Measurements from ENCODE around the gene MRPL46. TPM values are rescaled to one million over a fixed set of nuclear protein-coding genes. Genes with fewer than 3 reads are reported as not detected.
A peak's percentile ranks its signal among the peaks of the same experiment; 100 is the strongest.

Gene MRPL46
- total RNA-seq, 3 donors from 2014 or later (not counting 1 experiment from before 2014, with no cell fraction given) = 9.8 to 11.0 (median 10.2) TPM

DNA sequence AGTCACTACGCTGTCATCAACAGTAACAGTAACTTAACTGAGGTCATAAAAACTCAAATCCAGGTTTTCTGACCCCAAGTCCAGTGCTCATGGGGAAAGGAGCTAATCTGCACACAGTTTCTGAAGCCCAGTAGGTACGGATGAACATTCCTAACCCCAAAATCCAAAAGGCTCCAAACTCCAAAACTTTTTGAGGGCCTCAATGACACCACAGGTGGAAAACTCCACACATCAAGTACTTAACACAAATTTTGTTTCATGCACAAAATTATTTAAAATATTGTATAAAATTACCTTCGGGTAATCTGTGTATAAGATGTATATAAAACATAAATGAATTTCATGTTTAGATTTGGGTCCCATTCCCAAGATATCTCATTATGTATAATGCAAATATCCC is 10.5 kb downstream of the MRPL46 start:
- Mint-ChIP-seq H3K27ac (no peak overlapping the region), H3K4me3 (no peak overlapping the region), H3K36me3 (no peaks in the 10 kb centered on the region), H3K4me1 (no peaks in the 10 kb centered on the region), H3K27me3 (ENCODE audit: low read depth in 2 of 2) (no peaks in the 10 kb centered on the region), H3K9me3 (no peaks in the 10 kb centered on the region)
- 94% methylated on average over 2 of the region's 3 CpGs for WGBS (ENCODE audit: insufficient coverage)
- H3K27me3 ChIP-seq (ENCODE audit: control insufficient read depth, insufficient read depth, low read length) = no peaks in the 10 kb centered on the region
- TF ChIP-seq, protein P1, sequence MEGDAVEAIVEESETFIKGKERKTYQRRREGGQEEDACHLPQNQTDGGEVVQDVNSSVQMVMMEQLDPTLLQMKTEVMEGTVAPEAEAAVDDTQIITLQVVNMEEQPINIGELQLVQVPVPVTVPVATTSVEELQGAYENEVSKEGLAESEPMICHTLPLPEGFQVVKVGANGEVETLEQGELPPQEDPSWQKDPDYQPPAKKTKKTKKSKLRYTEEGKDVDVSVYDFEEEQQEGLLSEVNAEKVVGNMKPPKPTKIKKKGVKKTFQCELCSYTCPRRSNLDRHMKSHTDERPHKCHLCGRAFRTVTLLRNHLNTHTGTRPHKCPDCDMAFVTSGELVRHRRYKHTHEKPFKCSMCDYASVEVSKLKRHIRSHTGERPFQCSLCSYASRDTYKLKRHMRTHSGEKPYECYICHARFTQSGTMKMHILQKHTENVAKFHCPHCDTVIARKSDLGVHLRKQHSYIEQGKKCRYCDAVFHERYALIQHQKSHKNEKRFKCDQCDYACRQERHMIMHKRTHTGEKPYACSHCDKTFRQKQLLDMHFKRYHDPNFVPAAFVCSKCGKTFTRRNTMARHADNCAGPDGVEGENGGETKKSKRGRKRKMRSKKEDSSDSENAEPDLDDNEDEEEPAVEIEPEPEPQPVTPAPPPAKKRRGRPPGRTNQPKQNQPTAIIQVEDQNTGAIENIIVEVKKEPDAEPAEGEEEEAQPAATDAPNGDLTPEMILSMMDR (IDR thresholded peaks at IDR 0.05) = no peak
- H3K27ac ChIP-seq (ENCODE audit: low read length) = no peak overlapping the region
- peaks cover 35% of the 10 kb centered on the region for H3K36me3 ChIP-seq (ENCODE audit: control insufficient read depth, insufficient read depth, low read length)
- H3K4me3 ChIP-seq (ENCODE audit: low read length) = no peak overlapping the region
- DNase-seq (no peak), ATAC-seq (no peak)
- H3K9me3 ChIP-seq (ENCODE audit: control insufficient read depth, insufficient read depth, low read length) = no peaks in the 10 kb centered on the region
- intact Hi-C loops (cut with micrococcal nuclease) = no loop called here
- H3K4me1 ChIP-seq (ENCODE audit: control insufficient read depth, insufficient read depth, low read length) = peaks cover 6% of the 10 kb centered on the region

DNA sequence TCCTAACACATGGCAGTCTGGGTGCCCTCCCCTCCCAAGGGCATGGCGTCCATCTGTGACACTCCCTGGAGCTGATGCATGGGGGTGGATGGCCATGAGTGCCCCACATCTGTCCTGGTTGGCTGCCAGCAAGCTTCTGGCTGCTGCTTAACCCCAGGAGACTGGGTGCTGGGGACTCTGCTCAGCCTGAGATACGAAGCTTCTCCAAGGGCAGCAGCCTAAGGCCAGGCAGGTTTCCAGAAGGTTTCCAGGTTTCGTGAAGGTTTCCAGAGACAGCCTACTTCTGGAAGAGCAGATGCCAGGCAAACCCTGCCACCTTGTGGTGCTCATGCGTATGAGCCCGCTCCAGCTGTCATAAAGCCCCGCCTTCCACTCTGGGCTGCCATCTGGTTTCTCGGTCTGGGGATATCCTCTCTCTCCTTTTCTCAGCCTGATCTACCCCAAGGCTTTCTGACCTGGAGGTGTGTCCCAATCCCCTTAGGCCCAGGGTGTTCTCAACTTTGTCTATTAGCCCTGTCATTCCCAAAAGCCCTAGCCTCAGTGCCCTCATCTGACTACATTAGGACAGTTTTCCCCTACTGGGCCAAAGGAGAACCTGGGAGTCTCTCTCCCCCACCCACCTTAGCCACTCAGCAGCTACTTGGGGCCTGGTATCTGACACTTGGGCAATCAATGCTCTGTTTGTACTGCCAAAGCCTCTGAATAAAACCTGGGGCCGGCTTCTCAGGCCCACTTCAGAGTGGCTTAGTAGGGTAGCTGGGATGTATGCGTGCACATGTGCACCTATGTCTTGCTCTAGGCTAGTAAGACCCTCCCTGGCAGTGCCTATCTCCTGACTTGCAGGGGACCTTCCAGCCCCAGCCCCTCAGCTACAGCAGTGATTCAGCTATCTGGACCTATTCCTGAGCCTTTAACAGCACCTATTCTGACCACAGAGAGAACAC is 12.0 kb downstream of the MRPL46 start:
- intact Hi-C loops (cut with micrococcal nuclease) = no loop called here
- TF ChIP-seq, protein P1 (IDR thresholded peaks at IDR 0.05) = peak; percentile 15

DNA sequence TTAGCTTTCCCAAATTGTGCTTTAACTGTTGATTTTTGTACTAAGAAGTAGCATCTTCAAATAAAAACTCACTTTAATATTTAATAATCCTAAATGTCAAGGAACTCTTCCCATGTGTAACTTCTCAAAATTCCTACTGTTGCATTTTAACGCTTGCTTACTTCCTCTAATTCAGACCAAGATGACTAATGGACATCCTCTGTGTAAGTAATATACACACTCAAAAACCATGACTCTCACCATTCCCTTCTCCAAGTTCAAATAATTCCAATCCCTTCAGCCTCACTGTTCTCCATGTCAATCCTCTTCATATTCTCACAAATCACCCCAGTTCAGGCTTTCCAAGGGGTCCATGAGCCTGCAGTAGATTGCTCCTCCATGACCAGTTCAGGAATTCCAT is 13.0 kb downstream of the MRPL46 start:
- Mint-ChIP-seq H3K36me3 (no peaks in the 10 kb centered on the region), H3K27ac (no peak overlapping the region), H3K9me3 (no peaks in the 10 kb centered on the region), H3K4me1 (peaks cover 0 to 5% of the 10 kb centered on the region in 2 donors), H3K27me3 (ENCODE audit: low read depth in 2 of 2) (peaks cover 0 to 3% of the 10 kb centered on the region in 2 donors), H3K4me3 (no peak overlapping the region)
- no peak overlapping the region for H3K27ac ChIP-seq (ENCODE audit: low read length)
- ATAC-seq (no peak), DNase-seq (no peak)
- H3K4me1 ChIP-seq (ENCODE audit: control insufficient read depth, insufficient read depth, low read length) = peaks cover 6% of the 10 kb centered on the region
- intact Hi-C loops (cut with micrococcal nuclease) = no loop called here
- TF ChIP-seq, protein P1 (IDR thresholded peaks at IDR 0.05) = no peak
- no peak overlapping the region for H3K4me3 ChIP-seq (ENCODE audit: low read length)
- peaks cover 12% of the 10 kb centered on the region for H3K36me3 ChIP-seq (ENCODE audit: control insufficient read depth, insufficient read depth, low read length)
- 34% methylated on average over 1 of the region's 1 CpG for WGBS (ENCODE audit: insufficient coverage)
- H3K27me3 ChIP-seq (ENCODE audit: control insufficient read depth, insufficient read depth, low read length) = no peaks in the 10 kb centered on the region
- H3K9me3 ChIP-seq (ENCODE audit: control insufficient read depth, insufficient read depth, low read length) = no peaks in the 10 kb centered on the region

More for the DNA sequence above, 12.0 kb downstream of the MRPL46 start:
- H3K4me1 Mint-ChIP-seq = peaks cover 0 to 1% of the 10 kb centered on the region in 2 donors
- H3K27ac ChIP-seq (ENCODE audit: low read length) = no peak overlapping the region
- ATAC-seq (peak; percentile 63 to 83 (median 76)), DNase-seq (peak in 1 of 2 donors; percentile 66)
- 41% methylated on average over 9 of the region's 9 CpGs for WGBS (ENCODE audit: insufficient coverage)
- H3K27ac Mint-ChIP-seq = no peak overlapping the region
- no peaks in the 10 kb centered on the region for H3K36me3 Mint-ChIP-seq
- no peaks in the 10 kb centered on the region for H3K9me3 Mint-ChIP-seq
- H3K27me3 Mint-ChIP-seq (ENCODE audit: low read depth in 2 of 2) = peaks cover 0 to 3% of the 10 kb centered on the region in 2 donors
- H3K4me3 Mint-ChIP-seq = no peak overlapping the region
- no peaks in the 10 kb centered on the region for H3K27me3 ChIP-seq (ENCODE audit: control insufficient read depth, insufficient read depth, low read length)
- peaks cover 6% of the 10 kb centered on the region for H3K4me1 ChIP-seq (ENCODE audit: control insufficient read depth, insufficient read depth, low read length)
- peaks cover 21% of the 10 kb centered on the region for H3K36me3 ChIP-seq (ENCODE audit: control insufficient read depth, insufficient read depth, low read length)
- no peak overlapping the region for H3K4me3 ChIP-seq (ENCODE audit: low read length)
- no peaks in the 10 kb centered on the region for H3K9me3 ChIP-seq (ENCODE audit: control insufficient read depth, insufficient read depth, low read length)
